GM19099 (cell line): ENCODE results near the gene ARAP1.

ENCODE experiments used
- POLR2A ChIP-seq: IDR thresholded peaks from 3 replicates; pipeline ENCODE4 v1.6.1; 2011; ENCODE audit warnings: low read depth; ENCODE audit not compliant: insufficient read length; ENCODE audit errors: extremely low read depth

Gene ARAP1

GRCh38 chr11:72742513-72743320 is 9.5 kb downstream of the ARAP1 start:
- TF ChIP-seq POLR2A = no peak

GRCh38 chr11:72741849-72742512 is 10.2 kb downstream of the ARAP1 start:
- no peak for TF ChIP-seq POLR2A

GRCh38 chr11:72741429-72741833 is 10.8 kb downstream of the ARAP1 start:
- TF ChIP-seq POLR2A = no peak

DNA sequence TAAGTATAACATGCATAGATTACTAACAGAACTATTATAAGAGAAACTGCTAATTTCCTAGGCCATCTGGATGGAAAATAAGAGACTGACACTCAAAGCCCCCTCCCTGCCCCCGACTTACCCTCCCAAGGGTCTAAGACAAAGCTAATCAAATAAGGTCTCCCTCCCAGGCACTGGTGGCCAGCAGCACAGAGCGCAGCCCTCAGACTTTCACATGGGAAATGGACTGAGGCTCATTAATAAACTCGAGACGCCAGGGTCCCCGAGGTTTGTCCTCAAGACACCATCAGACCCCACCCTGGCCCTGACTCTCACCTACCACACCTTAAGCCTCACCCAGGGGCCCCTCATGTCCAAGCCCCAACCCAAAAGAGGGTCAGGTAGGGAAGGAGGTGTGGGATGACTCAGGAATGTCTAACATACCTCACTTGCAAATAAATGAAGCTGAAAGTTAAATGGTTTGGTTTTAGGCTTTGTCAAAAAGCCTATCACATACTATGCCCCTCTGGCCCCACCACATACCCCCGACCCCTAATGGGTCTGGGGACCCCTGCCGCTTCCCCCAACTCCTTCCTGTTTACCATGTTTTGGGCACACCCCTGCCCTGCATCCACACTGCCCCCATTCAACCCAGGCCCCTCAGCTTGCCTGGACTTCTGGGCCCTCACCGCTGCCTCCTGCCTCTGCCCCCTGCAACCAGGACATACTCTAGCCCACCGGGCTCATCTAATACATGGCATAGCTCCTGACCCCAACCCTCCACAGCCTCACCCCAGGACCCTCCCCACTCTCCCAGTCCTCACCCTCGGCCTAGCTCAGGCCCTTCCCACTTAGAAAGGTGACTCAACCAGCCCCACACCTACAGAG is 11.4 kb downstream of the ARAP1 start:
- TF ChIP-seq POLR2A = no peak

DNA sequence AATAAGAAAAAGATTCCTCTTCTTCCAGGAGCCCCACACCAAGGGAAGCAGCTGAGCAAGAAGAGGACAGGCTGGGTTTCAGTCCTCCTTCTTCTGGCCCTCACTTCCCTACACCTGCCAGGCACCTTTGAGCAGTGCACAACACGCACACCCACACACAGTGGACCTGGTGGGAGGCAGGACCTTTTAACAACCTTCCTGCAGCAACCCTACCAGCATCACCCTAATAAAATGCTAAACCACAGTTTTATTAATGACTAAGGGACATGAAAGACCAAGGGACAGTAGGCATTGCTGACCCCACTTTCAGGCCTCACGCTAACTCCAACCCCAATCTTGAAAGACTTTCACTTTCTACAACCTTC is 12.2 kb downstream of the ARAP1 start:
- TF ChIP-seq POLR2A = no peak

GRCh38 chr11:72739240-72740059 is 12.8 kb downstream of the ARAP1 start:
- no peak for TF ChIP-seq POLR2A

DNA sequence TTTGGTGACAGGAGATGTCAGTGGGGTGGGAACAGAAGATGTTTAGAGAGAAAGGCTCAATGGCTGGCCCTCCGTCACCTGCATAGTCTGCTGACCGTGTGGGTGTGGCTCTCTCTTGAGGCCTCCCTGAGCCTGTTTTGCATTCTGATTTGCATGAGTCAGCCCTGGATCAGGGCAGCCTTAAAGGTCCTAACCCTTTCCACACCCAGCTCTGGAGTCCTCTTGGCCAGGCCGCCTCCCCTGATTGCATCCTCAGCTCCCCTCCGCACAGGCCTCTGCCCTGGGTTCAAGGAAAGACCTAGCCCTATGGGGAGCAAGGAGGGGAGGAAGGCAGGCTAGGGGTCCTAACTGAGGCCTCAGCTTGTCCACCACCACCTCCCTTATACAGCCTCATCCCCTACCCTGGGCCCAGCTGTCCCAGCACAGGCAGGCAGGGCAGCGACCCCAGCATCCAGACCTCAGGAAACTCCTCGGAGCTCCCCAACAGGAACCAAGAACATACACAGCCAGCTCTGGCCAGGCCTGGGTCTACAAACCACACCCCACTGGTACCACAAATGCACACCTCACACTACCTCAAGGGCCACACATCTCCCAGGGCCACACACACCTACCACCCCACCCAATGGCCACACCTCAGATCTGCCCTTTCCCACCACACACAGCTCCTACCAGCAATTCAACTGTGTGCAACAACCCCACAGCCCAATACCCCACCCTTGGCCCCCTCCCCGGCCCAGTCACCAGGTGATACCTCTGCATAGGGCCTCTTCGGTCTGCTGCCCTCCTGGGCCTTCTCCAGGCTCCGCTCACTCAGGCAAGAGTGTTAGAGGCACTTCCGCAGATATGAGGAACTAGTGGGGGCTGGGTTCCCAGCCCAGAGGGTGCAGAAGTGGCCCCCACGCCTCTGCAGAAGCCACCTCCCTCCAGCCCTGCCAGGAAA is 13.7 kb downstream of the ARAP1 start:
- TF ChIP-seq POLR2A = peak; percentile 80

DNA sequence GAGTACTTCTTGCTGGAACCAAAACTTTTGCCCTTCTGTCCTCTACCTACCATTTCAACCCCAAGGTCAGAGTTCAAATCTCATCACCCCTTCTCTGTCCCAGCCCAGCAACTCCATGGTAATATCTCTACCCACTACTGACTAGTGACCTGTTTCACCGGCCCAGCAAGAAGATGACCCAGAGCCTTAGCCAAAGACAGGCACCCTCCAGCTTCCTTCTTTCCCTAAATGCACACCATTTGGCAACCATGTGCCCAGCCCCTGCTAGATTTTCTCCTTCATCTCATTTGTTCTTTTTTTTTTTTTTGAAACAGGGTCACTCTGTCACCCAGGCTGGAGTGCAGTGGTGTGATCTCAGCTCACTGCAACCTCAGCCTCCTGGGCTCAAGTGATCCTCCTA is 14.9 kb downstream of the ARAP1 start:
- no peak for TF ChIP-seq POLR2A

GRCh38 chr11:72736452-72737069 is 15.6 kb downstream of the ARAP1 start:
- TF ChIP-seq POLR2A = no peak

- TF ChIP-seq POLR2A = no peak
Measured at GRCh38 chr11:72735495-72736027, 16.6 kb downstream of the ARAP1 start.

GRCh38 chr11:72732329-72732728 is 19.9 kb downstream of the ARAP1 start:
- no peak for TF ChIP-seq POLR2A

- no peak for TF ChIP-seq POLR2A
Measured at GRCh38 chr11:72730737-72731136, 21.5 kb downstream of the ARAP1 start.

- no peak for TF ChIP-seq POLR2A
Measured at GRCh38 chr11:72730243-72730642, 22.0 kb downstream of the ARAP1 start.
